NB4 (cell line): Measurements from ENCODE around the gene ARL11.

Source experiments
- CTCF ChIP-seq: IDR thresholded peaks from one replicate; pipeline ENCODE4 v1.5.1; 2012; ENCODE audit warnings: low read depth, low read length
- POLR2A ChIP-seq: IDR thresholded peaks from 2 replicates; pipeline ENCODE4 v1.6.1; 2011; ENCODE audit warnings: mild to moderate bottlenecking; ENCODE audit not compliant: insufficient read length; ENCODE audit errors: extremely low read depth

- no peak for TF ChIP-seq CTCF
- no peak for TF ChIP-seq POLR2A
Measured at GRCh38 chr13:49664606-49665005, 36.3 kb downstream of the ARL11 start.
